ENCODE measurements around the gene GALNTL6. TPM values are rescaled to one million over a fixed set of nuclear protein-coding genes. Genes with fewer than 3 reads are reported as not detected.

Gene GALNTL6
- total RNA-seq, 2 donors from 2014 or later: 0.08 TPM; not detected in 1

- Histone ChIP-seq H3K4me1 (no peaks in the 10 kb centered on the region), H3K4me3 (no peak overlapping the region), H3K27ac (no peak overlapping the region), H3K36me3 (no peaks in the 10 kb centered on the region), H3K9me3 (no peaks in the 10 kb centered on the region), H3K27me3 (no peaks in the 10 kb centered on the region)
- no peak for TF ChIP-seq CTCF (IDR thresholded peaks at IDR 0.05)
- DNase-seq (ENCODE audit: low spot score): no peak
Measured at GRCh38 chr4:171979461-171979860, 166.3 kb downstream of the GALNTL6 start.

- Histone ChIP-seq H3K4me1 (no peaks in the 10 kb centered on the region), H3K27me3 (no peaks in the 10 kb centered on the region), H3K4me3 (no peak overlapping the region), H3K27ac (no peak overlapping the region), H3K36me3 (no peaks in the 10 kb centered on the region), H3K9me3 (no peaks in the 10 kb centered on the region)
- DNase-seq (ENCODE audit: low spot score): no peak
- no peak for TF ChIP-seq CTCF (IDR thresholded peaks at IDR 0.05)
Measured at GRCh38 chr4:171981185-171981584, 168.0 kb downstream of the GALNTL6 start.

- Histone ChIP-seq H3K27me3 (no peaks in the 10 kb centered on the region), H3K4me3 (no peak overlapping the region), H3K9me3 (no peaks in the 10 kb centered on the region), H3K4me1 (no peaks in the 10 kb centered on the region), H3K36me3 (no peaks in the 10 kb centered on the region), H3K27ac (no peak overlapping the region)
- no peak for TF ChIP-seq CTCF (IDR thresholded peaks at IDR 0.05)
- no peak for DNase-seq (ENCODE audit: low spot score)
Measured at GRCh38 chr4:171983935-171984805, 171.0 kb downstream of the GALNTL6 start.

- Histone ChIP-seq H3K27ac (no peak overlapping the region), H3K27me3 (no peaks in the 10 kb centered on the region), H3K36me3 (no peaks in the 10 kb centered on the region), H3K4me1 (no peaks in the 10 kb centered on the region), H3K4me3 (no peak overlapping the region), H3K9me3 (no peaks in the 10 kb centered on the region)
- no peak for TF ChIP-seq CTCF (IDR thresholded peaks at IDR 0.05)
- no peak for DNase-seq (ENCODE audit: low spot score)
Measured at GRCh38 chr4:171985129-171985528, 171.9 kb downstream of the GALNTL6 start.

- Histone ChIP-seq H3K27ac (no peak overlapping the region), H3K4me3 (no peak overlapping the region), H3K9me3 (no peaks in the 10 kb centered on the region), H3K4me1 (no peaks in the 10 kb centered on the region), H3K36me3 (no peaks in the 10 kb centered on the region), H3K27me3 (no peaks in the 10 kb centered on the region)
- DNase-seq (ENCODE audit: low spot score): no peak
- TF ChIP-seq CTCF (IDR thresholded peaks at IDR 0.05): no peak
Measured at GRCh38 chr4:171993247-171993646, 180.0 kb downstream of the GALNTL6 start.

- Histone ChIP-seq H3K4me1 (no peaks in the 10 kb centered on the region), H3K9me3 (no peaks in the 10 kb centered on the region), H3K36me3 (no peaks in the 10 kb centered on the region), H3K27ac (no peak overlapping the region), H3K4me3 (no peak overlapping the region), H3K27me3 (no peaks in the 10 kb centered on the region)
- no peak for DNase-seq (ENCODE audit: low spot score)
- TF ChIP-seq CTCF (IDR thresholded peaks at IDR 0.05): no peak
Measured at GRCh38 chr4:172007889-172008288, 194.7 kb downstream of the GALNTL6 start.
